GM08714 (cell line): ENCODE data around the gene PLBD1.

Source experiments
- H3K4me3 ChIP-seq: fragments of 200-500 bp; sonication (Bioruptor generic); 2 replicates; pipeline ENCODE4 v1.5.1; 2014; ENCODE audit warnings: mild to moderate bottlenecking, low read length, inconsistent platforms
- ZNF274 ChIP-seq: IDR thresholded peaks from 2 replicates; pipeline ENCODE4 v1.6.1; 2012; ENCODE audit warnings: mild to moderate bottlenecking, low read depth, low read length

Gene PLBD1

GRCh38 chr12:14548609-14549008, 19.1 kb downstream of the PLBD1 start:
- H3K4me3 ChIP-seq, result no peak overlapping the region
- TF ChIP-seq ZNF274, result no peak

GRCh38 chr12:14547571-14547970, 20.1 kb downstream of the PLBD1 start:
- H3K4me3 ChIP-seq, result no peak overlapping the region
- TF ChIP-seq ZNF274, result no peak

- TF ChIP-seq ZNF274, result no peak
- no peak overlapping the region for H3K4me3 ChIP-seq
Observed at GRCh38 chr12:14545144-14546124, 22.2 kb downstream of the PLBD1 start.

GRCh38 chr12:14540801-14541462, 26.8 kb downstream of the PLBD1 start:
- no peak overlapping the region for H3K4me3 ChIP-seq
- no peak for TF ChIP-seq ZNF274

GRCh38 chr12:14537088-14537487, 30.6 kb downstream of the PLBD1 start:
- H3K4me3 ChIP-seq, result no peak overlapping the region
- TF ChIP-seq ZNF274, result no peak

- H3K4me3 ChIP-seq, result no peak overlapping the region
- TF ChIP-seq ZNF274, result no peak
Observed at GRCh38 chr12:14532152-14532551, 35.5 kb downstream of the PLBD1 start.

GRCh38 chr12:14525964-14526363, 41.7 kb downstream of the PLBD1 start:
- no peak overlapping the region for H3K4me3 ChIP-seq
- no peak for TF ChIP-seq ZNF274

- no peak for TF ChIP-seq ZNF274
Observed at GRCh38 chr12:14521822-14522221, 45.9 kb downstream of the PLBD1 start.

GRCh38 chr12:14514946-14515345, 52.7 kb downstream of the PLBD1 start:
- no peak for TF ChIP-seq ZNF274
- H3K4me3 ChIP-seq, result no peak overlapping the region

More at GRCh38 chr12:14521822-14522221, 45.9 kb downstream of the PLBD1 start:
- H3K4me3 ChIP-seq, result no peak overlapping the region

GRCh38 chr12:14514154-14514842, 53.4 kb downstream of the PLBD1 start:
- H3K4me3 ChIP-seq, result no peak overlapping the region
- no peak for TF ChIP-seq ZNF274

GRCh38 chr12:14510574-14510973, 57.1 kb downstream of the PLBD1 start:
- no peak overlapping the region for H3K4me3 ChIP-seq
- TF ChIP-seq ZNF274, result no peak

- TF ChIP-seq ZNF274, result no peak
- H3K4me3 ChIP-seq, result no peak overlapping the region
Observed at GRCh38 chr12:14505626-14506596, 61.8 kb downstream of the PLBD1 start.

- no peak for TF ChIP-seq ZNF274
- H3K4me3 ChIP-seq, result no peak overlapping the region
Observed at GRCh38 chr12:14495326-14495725, 72.4 kb downstream of the PLBD1 start.
